HG03571 (cell line): ENCODE measurements around the gene ABO.
"Not testable (repeated sequence)": the region's sequence is repeated elsewhere in the genome, so short reads cannot be mapped to it uniquely, and the experiment has no call there.

Experiments
- ATAC-seq: cut with Tn5 transposase; IDR thresholded peaks from one replicate; pipeline ENCODE4 v1.9.1; 2021; ENCODE audit not compliant: unreplicated experiment

The ABO gene

DNA sequence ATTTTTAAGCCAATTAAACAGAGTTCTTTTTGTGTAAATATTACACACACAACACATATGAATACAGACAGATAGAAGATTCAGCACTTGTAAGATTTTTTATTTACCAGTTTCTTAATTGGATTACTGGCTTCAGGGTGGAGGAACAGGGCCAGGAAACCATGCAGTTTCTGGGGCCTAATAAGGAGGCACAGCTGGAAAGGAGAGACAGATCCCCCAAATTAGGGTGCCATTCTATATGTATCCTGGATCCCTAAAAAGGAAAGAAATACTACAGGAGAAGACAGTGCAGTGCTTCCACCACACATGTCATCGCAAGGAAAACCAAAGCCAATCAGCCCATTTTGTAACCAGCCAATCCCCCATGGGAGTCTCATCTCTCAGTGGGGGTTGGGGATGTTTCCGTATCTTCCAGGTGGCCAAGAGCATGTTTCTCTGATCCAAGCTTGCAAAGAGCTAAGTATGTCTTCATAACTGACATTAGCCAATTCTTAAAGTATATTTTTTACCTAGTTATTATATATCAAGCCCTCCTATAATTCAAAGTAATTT, 15.8 kb upstream of the ABO start:
- no peak for ATAC-seq

DNA sequence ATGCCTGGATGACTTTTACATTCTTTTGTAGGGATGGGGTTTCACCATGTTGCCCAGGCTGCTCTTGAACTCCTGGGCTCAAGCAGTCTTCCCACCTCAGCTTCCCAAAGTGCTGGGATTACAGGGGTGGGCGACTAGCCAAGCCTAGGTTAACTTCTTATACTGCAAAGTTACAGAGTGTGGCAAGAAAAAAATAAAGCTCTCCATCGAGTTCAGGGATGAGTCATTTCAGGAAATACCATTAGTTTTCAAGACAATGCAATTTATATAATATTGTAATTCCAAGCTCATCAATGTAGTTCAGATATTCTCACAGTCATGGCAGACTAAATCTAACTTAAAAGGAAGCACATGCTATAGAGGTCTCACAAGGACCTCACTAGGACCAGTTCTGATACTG, 11.5 kb upstream of the ABO start:
- ATAC-seq, result no peak

DNA sequence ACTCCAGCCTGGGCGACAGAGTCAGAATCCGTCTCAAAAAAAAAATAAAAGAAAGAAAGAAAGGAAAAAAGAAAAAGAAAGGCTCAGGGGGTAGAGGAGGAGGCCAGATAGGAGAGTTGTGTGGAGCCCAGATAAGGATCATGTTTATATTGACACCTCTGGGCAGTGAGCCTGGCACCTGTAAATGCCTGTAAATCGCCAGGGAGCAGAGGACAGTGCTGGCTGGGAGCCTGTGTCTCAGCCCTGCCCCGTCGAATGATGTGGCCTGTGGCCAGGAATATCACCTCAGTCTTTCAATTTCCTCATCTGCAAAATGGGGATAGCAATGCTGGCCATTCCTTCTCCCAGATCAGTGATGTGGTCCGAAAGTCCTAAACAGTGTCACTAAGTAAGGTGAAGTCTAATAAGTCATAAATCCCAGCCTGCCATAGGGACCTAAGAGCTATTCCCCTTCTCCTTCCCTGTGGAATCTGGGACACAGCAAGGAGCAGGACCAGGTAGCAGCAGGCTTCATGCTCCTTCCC, 10.3 kb upstream of the ABO start:
- no peak for ATAC-seq

DNA sequence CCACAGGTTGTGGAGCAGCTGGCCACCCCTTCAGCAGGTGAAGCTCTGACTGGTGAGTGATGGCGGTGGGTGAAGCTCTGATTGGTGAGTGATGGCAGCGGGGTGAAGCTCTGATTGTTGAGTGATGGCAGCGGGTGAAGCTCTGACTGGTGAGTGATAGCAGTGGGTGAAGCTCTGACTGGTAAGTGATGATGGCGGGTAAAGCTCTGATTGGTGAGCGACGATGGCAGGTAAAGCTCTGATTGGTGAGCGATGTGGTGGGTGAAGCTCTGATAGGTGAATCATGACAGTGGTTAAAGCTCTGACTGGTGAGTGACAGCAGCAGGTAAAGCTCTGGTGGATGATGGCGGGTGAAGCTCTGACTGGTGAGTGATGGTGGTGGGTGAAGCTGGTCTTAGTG, 9.4 kb upstream of the ABO start:
- ATAC-seq, result no peak

DNA sequence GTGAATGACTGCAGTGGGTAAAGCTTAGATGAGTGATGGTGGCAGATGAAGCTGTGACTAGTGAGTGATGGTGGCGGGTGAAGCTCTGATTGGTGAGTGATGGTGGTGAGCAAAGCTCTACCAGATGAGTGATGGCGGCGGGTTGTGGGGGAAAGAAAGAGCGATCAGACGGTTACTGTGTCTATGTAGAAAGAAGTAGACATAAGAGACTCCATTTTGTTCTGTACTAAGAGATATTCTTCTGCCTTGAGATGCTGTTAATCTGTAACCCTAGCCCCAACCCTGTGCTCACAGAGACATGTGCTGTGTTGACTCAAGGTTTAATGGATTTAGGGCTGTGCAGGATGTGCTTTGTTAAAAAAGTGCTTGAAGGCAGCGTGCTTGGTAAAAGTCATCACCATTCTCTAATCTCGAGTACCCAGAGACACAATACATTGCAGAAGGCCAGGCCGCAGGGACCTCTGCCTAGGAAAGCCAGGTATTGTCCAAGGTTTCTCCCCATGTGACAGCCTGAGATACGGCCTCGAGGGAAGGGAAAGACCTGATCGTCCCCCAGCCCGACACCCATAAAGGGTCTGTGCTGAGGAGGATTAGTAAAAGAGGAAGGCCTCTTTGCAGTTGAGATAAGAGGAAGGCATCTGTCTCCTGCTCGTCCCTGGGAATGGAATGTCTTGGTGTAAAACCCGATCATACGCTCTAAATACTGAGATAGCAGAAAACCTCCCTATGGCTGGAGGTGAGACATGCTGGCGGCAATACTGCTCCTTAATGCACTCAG, 8.4 kb upstream of the ABO start:
- not testable (repeated sequence) for ATAC-seq

DNA sequence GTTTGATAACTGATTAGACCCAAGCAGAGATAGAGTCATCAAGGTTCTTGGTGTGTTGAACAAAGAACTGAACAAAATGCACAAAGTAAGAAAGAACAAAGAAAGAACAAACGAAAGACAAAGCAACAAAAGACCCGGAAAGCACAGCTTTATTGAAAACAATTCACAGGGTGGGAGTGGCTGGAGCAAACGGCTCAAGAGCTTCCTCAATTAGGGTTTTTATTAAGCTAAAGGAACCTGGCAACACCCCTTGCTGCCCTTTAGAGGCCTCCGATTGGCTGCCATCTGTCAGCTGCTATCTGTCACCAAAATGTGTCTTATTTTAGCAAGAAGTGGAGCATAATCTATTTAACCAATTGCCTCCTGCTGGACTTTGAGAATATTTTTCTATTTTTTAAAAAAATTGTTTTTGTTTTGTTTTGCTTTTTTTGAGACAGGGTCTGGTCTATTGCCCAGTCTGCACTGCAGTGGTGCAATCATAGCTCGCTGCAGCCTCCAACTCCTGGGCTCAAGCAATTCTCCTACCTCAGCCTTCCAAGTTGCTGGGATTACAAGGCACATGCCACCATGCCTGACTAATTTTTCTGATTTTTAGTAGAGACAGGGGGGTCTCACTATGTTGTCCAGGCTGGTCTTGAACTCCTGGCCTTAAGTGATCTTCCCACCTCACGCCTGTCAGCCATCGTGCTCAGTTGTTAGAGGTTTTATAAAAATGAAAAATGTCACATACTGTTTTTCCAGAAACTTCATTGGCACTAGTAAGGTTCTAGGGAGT, 7.7 kb upstream of the ABO start:
- no peak for ATAC-seq

DNA sequence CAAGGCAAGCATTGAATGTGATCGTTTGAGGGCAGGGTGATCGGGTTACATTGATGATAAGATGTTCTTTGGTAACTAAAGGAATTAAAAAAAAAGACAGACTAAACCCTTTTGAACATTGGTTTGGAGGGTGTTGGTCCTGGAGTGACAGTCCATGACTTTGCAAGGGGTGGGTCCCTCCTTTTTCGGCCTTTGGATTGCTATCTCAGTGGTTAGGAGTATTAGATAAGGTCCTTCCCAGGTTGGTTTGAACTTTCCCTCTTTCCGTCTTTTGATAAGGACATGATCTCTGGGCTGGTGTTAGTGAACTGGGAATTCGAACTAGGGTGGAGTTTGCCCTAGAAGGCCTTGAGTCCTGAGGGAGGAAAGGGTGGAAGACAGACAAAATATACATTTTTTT, 5.4 kb upstream of the ABO start:
- ATAC-seq, result no peak

DNA sequence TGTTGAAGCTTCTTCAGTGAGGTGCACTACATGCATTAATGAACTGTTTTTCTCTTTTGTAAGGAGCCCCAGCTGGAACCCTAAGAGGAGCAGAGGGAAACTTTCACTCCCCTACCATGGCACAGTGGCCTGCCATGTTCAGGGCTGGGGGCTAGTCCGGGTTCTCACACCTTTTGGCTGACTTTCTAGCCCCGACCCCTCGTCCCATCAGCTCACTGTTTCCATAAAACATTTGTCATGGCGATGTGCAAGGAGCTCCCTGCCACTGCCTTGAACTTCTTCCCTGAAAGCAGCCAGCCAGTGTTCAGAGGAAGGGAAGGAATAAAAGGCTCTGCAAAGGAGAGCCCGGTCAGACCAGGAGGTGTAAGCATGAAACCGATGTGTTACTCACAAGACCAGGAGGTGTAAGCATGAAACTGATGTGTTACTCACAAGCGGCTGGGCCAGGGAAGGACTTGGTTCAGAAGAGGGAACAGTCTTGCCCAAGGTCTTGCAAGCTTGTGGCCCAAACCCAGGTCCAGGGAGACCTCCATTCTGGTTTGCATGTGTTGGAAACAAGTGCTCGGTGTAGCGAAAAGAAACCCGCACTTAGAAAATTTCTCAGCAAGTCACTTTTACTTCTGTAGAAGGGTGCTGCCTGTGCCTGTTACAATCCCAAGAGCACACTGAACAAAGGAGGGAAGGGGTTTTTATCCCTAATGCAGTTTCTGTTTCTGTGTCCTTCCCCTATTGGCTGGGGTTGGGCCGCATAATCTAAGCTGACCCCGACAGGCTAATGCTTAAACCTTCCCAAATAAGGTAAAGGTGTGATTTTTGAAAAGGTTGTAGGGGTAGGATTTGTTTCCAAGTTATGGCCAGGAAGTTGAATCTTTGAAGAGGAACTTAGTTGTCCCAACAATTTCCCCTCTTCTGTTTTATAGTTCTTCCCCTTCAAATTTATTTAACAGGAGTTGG, 3.4 kb upstream of the ABO start:
- no peak for ATAC-seq

DNA sequence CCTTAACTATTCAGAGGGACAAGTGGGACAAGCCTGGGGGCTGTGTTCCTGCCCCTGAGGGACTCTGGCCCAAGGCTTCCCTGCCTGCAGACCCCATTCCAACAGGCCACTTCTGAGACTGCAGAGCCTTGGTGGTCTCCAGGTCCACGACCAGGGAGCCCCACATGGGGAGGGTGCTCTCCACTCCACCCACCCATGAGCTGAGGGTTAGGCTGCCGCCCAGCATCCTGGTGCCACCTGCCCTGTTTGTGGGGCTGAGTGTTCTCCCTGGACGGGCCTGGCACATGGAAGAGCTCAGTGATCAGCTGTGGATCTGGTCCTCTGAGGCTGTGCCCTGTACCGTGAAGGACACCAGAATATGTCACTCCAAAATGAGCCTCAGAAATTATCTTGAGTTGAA, 2.5 kb upstream of the ABO start:
- ATAC-seq, result no peak

DNA sequence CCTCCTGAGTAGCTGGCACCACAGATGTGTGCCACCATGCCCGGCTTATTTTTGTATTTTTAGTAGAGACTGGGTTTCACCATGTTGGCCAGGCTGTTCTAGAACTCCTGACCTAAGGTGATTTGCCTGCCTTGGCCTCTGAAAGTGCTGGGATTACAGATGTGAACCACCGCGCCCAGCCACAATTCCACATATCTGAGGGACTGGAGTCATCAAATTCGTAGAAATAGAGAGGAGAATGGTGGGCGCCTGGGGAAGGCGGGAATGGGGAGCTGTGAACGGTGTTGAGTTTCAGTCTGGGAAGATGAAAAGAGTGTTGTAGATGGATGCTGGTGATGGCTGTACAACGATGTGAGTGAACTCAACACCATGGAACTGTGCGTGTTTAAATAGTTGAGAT, 1.9 kb upstream of the ABO start:
- no peak for ATAC-seq

DNA sequence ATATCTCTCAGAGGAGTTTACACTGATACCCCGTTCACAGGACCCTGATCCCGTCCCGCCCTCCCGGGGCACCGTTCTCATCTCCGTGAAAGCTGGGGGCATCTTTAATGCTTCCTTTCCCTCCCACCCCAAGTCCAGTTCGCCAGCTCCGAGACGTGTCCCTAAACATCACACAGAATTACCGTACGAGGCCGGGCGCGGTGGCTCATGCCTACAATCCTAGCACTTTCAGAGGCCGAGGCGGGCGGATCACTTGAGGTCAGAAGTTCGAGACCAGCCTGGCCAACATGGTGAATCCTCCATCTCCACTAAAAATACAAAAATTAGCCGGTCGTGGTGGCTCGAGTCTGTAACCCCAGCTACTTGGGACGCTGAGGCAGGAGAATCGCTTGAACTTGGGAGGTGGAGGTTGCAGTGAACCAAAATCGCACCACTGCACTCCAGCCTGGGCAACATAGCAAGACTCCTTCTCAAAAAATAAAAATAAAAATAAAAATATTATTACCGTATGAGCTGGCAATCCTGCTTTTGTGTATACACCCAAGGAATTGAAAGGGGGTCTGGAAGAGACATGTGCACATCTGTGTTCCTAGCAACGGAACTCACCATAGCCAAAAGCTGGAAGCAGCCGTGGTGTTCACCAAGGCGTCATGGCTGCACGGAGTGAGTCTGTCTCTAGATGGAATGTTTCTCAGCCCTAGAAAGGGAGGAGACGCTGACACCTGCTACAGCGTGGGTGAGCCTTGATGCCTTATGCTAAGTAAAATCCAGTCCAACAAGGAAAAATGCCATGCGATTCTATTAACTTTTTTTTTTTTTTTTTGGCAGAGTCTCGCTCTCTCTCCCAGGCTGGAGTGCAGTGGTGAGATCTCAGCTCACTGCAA, 1.2 kb upstream of the ABO start:
- no peak for ATAC-seq

DNA sequence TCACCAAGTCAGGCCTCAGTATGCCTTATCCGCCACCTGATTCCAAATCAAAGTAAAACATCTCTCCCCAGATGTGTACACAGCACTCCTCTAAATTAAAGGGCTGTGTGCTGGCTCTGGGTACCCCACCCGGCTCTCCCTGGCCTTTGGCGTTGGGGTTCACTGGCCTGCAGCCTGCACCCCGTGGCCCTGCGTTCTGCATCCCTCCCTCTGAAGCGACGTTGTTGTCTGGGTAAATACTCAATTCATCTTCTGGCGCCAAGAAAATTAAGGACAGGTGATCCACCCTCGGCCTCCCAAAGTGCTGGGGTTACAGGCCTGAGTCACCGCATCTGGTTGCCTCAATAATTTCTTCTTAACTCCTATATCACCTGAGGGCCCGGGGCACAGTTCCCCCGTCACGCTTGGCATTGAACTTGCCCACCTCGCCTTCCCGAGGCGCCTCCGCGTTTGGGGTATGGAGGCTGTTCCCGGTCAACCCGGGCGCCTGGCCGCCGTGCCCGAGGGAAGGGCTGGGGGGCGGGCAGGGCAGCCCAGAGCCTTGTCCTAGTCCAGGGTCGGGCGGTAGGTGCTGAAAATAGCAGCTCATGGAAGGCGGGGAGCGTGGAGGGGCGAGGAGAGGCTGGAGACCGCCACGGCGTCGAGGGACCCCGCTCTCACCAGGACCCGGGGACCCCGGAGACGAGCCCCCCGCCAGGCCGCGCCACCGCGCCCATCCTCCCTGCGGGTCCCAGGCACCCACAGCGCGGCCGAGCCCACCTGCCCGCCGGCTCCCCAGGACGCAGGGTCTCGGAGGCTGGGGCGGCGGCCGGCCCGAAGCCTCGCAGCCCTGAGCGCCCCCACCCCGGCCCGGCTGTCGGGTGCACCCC, 531 bp downstream of the ABO start:
- no peak for ATAC-seq

DNA sequence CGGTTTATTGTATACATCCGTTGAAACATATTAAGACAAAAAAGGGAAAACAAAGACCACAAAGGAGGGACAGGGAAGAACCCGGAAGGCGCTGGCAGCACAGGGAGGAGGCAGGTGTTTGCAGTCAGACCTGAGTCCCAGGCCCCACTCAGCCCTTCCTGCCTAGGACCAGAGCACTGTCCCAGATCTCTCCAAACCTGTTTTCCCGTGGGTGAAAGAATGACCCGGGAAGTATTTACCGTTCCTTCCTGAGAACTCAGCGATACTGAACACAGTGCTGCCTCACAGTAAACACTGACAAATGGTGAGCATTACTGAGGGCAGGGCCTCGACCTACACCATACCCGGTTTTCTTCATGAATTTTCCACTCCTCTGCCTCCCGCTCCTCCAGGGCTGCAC, 1.2 kb downstream of the ABO start:
- no peak for ATAC-seq

DNA sequence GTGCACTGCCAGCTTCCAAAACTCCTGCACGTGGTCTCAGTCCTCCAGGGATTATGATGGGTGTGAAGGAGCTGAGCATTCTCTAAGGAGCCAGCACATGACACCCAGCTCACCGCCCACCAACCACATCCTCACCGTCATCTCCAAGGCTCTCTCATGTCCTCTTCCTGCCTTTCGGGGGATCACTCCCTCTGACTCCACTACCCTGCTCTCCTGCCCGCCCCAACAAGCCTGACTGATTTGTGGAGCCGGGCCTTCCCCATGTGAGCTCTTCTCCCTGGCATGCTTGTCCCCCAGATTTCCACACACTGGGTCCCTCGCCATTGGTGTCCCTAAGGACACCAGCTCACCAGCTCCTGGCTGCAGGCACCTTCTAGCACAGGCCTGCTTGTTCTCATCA, 1.9 kb downstream of the ABO start:
- no peak for ATAC-seq

DNA sequence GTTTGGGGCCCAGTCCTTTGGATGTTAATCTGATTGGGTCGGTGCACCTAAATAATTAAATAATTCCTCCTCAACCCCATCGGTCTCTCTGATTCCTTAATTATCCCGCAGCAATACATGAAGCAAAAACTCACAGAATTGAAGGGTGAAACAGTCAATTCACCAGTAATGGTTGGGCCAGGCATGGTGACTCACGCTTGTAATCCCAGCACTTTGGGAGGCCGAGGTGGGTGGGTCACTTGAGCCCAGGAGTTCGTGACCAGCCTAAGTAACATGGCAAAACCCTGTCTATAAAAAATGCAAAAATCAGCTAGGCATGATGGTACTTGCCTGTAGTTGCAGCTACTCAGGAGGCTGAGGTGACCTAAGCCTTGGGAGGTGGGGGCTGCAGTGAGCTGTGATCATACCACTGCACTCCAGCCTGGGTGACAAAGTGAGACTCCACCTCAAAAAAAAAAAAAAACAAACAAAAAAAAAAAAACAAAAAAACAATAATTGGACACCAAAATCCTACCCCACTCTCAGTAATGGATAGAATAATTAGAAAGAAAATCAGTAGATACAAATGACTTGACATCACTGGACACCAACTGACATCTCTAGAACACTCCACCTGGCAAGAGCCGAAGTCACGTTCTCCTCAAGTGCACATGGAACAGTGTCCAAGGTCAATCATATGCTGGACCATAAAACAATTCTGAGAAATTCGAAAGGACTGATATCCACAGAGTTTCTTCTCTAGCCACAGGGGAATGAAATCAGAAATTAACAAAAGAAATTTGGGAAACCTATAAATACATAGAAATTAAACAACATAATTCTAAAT, 5.3 kb downstream of the ABO start:
- no peak for ATAC-seq

DNA sequence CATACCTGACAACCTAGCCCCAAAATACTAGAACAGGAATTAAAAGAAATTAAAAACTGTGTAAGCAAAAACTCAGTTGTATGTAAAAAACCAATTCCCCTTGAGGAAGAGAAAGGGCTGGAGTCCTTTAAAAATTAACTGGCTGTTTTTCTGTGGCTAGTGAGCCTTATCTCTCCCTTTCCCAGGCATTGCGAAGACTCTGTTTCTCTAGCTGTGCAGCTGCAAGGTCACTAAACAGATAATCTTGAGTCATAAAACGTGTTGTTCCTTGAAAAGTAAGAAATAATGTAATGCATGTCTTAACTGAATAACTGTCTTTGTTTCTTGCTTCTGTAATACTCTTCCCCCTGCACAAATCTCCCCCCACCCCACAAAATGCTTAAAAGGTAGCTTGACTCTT, 5.9 kb downstream of the ABO start:
- not testable (repeated sequence) for ATAC-seq

DNA sequence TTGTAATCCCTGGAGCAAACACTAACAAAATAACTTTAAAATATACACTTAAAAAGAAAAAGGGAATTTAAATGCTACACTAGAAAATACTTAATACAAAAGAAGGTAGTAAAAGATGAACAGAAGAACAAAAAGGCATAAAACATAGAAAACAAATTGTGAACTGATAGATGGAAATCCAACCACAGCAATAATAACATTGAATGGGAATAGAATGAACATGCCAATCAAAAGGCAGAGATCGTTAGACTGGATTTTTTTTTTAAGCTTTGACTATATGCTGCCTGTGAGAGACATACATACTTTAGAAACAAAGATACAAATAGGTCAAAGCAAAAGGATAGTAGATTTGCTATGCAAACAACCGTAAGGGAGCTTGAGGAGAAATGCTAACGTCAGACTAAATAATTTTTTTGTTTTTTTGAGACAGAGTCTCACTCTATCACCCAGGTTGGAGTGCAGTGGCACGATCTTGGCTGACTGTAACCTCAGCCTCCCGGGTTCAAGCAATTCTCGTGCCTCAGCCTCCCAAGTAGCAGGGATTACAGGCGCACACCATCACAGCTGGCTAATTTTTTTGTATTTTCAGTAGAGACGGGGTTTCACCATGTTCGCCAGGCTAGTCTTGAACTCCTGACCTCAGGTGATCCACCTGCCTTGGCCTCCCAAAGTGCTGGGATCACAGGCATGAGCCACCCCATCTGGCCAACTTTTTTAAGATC, 6.5 kb downstream of the ABO start:
- ATAC-seq, result no peak
